Measurements from ENCODE around the gene S100A9. TPM values are rescaled to one million over a fixed set of nuclear protein-coding genes. Genes with fewer than 3 reads are reported as not detected.

Gene S100A9
- not detected in 2 replicates for total RNA-seq

GRCh38 chr1:153357853-153358690, at the start of gene S100A9:
Gene S100A9, plus strand, starts transcription at chr1:153357854. Its CDS starts 430 bp downstream, at chr1:153358284.

GRCh38 chr1:153312570-153313186, 45.0 kb upstream of the S100A9 start, which contains the start of gene PGLYRP3:
Gene PGLYRP3, minus strand, starts transcription at chr1:153312952. Its CDS starts 2,287 bp downstream, at chr1:153310665.

GRCh38 chr1:153348511-153349362, 8.9 kb upstream of the S100A9 start, which contains the start of gene PGLYRP4:
Gene PGLYRP4, minus strand, starts transcription at chr1:153348841. Its CDS starts 909 bp downstream, at chr1:153347932.

GRCh38 chr1:153375511-153375910, 17.9 kb downstream of the S100A9 start, which contains the start of gene S100A12:
Gene S100A12, minus strand, starts transcription at chr1:153375621. Its CDS starts 1,029 bp downstream, at chr1:153374592.

GRCh38 chr1:153390938-153391710, 33.5 kb downstream of the S100A9 start, which contains the start of gene S100A8:
Gene S100A8, minus strand, starts transcription at chr1:153391073. Its CDS starts 538 bp downstream, at chr1:153390535.

Other genes starting within 250 kb of the S100A9 start
- not detected in 2 replicates for gene SPRR2F, start 244.3 kb upstream of the S100A9 start, total RNA-seq
- gene SPRR2G, start 207.0 kb upstream of the S100A9 start, total RNA-seq = not detected in 2 replicates
- gene LELP1, start 154.4 kb upstream of the S100A9 start, total RNA-seq = not detected in 2 replicates
- not detected in 2 replicates for gene PRR9, start 140.3 kb upstream of the S100A9 start, total RNA-seq
- not detected in 2 replicates for gene LORICRIN, start 98.2 kb upstream of the S100A9 start, total RNA-seq
- gene PGLYRP3, start 44.9 kb upstream of the S100A9 start, total RNA-seq = not detected in 2 replicates
- gene PGLYRP4, start 9.0 kb upstream of the S100A9 start, total RNA-seq = not detected in 2 replicates
- gene S100A12, start 17.8 kb downstream of the S100A9 start, total RNA-seq = not detected in 2 replicates
- gene S100A8, start 33.2 kb downstream of the S100A9 start, total RNA-seq = not detected in 2 replicates
- not detected in 2 replicates for gene S100A7A, start 58.7 kb downstream of the S100A9 start, total RNA-seq
- not detected in 2 replicates for gene S100A7, start 102.8 kb downstream of the S100A9 start, total RNA-seq
- gene S100A6, start 178.1 kb downstream of the S100A9 start, total RNA-seq = 607 and 730 TPM in 2 replicates
- not detected in 2 replicates for gene S100A5, start 183.1 kb downstream of the S100A9 start, total RNA-seq
- 30.4 and 70.7 TPM in 2 replicates for gene S100A4, start 188.0 kb downstream of the S100A9 start, total RNA-seq
- gene S100A3, start 191.4 kb downstream of the S100A9 start, total RNA-seq = 2.8 and 4.6 TPM in 2 replicates
- gene S100A2, start 208.0 kb downstream of the S100A9 start, total RNA-seq = 0.85 and 2.5 TPM in 2 replicates